Measurements from ENCODE around the gene XPOT. TPM values are rescaled to one million over a fixed set of nuclear protein-coding genes. Genes with fewer than 3 reads are reported as not detected.

Gene XPOT
- total RNA-seq, 2 donors from 2014 or later: 94.9 to 100 TPM

DNA sequence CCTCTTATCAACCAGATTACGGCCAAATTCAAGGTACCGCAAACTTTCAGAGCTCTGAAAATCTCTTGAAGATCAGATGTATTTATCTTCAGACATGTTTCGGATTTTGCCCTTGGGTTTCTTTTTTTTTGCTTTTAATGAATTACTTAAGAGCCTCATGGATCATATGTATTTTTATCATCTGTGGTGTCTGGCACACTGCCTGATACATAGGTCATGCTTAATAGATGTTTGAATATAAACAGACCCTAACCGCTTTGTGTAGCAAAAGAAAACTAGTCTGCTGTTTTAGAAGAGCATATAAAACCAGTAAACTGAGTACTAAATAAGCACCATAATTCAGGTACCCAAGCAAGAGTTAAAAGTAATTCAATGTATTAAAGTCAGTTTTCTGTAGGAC lies 27.6 kb downstream of the XPOT start:
- H3K27me3 ChIP-seq (ENCODE audit: control insufficient read depth, insufficient read depth, low read length, poor library complexity, severe bottlenecking): no peaks in the 10 kb centered on the region
- H3K27ac Mint-ChIP-seq: no peak overlapping the region
- 96 to 97% methylated on average over 3 to 4 of the region's 4 CpGs for WGBS, 2 experiments (ENCODE audit: insufficient coverage in 1 of 2, insufficient read length in 1 of 2)
- no peaks in the 10 kb centered on the region for H3K9me3 ChIP-seq (ENCODE audit: control insufficient read depth, low read length)
- H3K27ac ChIP-seq (ENCODE audit: low read depth, low read length): no peak overlapping the region
- DNase-seq: no peak
- H3K36me3 Mint-ChIP-seq (ENCODE audit: low read depth): peaks cover 84% of the 10 kb centered on the region
- no peak overlapping the region for H3K4me3 ChIP-seq (ENCODE audit: low read length)
- TF ChIP-seq, protein P1, sequence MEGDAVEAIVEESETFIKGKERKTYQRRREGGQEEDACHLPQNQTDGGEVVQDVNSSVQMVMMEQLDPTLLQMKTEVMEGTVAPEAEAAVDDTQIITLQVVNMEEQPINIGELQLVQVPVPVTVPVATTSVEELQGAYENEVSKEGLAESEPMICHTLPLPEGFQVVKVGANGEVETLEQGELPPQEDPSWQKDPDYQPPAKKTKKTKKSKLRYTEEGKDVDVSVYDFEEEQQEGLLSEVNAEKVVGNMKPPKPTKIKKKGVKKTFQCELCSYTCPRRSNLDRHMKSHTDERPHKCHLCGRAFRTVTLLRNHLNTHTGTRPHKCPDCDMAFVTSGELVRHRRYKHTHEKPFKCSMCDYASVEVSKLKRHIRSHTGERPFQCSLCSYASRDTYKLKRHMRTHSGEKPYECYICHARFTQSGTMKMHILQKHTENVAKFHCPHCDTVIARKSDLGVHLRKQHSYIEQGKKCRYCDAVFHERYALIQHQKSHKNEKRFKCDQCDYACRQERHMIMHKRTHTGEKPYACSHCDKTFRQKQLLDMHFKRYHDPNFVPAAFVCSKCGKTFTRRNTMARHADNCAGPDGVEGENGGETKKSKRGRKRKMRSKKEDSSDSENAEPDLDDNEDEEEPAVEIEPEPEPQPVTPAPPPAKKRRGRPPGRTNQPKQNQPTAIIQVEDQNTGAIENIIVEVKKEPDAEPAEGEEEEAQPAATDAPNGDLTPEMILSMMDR (conservative IDR thresholded peaks at IDR 0.05): no peak
- no peaks in the 10 kb centered on the region for H3K27me3 Mint-ChIP-seq (ENCODE audit: insufficient read depth)
- no peaks in the 10 kb centered on the region for H3K9me3 Mint-ChIP-seq
- H3K9ac ChIP-seq (ENCODE audit: extremely low read depth, low read length, poor library complexity, severe bottlenecking): no peak overlapping the region
- H3K36me3 ChIP-seq (ENCODE audit: control insufficient read depth, insufficient read depth, low read length): peaks cover 91% of the 10 kb centered on the region
- no peaks in the 10 kb centered on the region for H3K4me1 Mint-ChIP-seq
- no peaks in the 10 kb centered on the region for H3K4me1 ChIP-seq (ENCODE audit: control insufficient read depth, insufficient read depth, low read length)
- H3K4me3 Mint-ChIP-seq: no peak overlapping the region

DNA sequence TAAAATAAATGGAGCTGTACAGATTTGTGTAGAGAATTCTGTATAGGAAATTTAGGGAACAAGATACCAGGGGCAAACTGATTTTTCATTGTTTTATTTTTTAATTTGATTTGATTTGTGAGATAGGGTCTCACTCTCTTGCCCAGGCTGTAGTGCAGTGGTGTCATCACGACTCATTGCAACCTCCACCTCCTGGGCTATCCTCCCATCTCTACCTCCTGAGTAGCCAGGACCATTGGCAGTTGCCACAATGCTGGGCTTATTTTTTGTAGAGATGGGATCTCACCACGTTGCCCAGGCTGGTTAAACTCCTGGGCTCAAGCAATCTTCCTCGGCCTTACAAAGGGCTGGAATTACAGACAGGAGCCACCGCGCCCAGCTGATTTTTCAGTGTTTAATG lies 29.7 kb downstream of the XPOT start:
- Histone ChIP-seq H3K4me3 (ENCODE audit: low read length) (no peak overlapping the region), H3K9ac (ENCODE audit: extremely low read depth, low read length, poor library complexity, severe bottlenecking) (no peak overlapping the region), H3K27ac (ENCODE audit: low read depth, low read length) (no peak overlapping the region), H3K27me3 (ENCODE audit: control insufficient read depth, insufficient read depth, low read length, poor library complexity, severe bottlenecking) (no peaks in the 10 kb centered on the region), H3K9me3 (ENCODE audit: control insufficient read depth, low read length) (no peaks in the 10 kb centered on the region), H3K4me1 (ENCODE audit: control insufficient read depth, insufficient read depth, low read length) (no peaks in the 10 kb centered on the region), H3K36me3 (ENCODE audit: control insufficient read depth, insufficient read depth, low read length) (peaks cover 91% of the 10 kb centered on the region)
- no peak for DNase-seq
- TF ChIP-seq, protein P1 (conservative IDR thresholded peaks at IDR 0.05): no peak
- H3K27me3 Mint-ChIP-seq (ENCODE audit: insufficient read depth): no peaks in the 10 kb centered on the region
- peaks cover 86% of the 10 kb centered on the region for H3K36me3 Mint-ChIP-seq (ENCODE audit: low read depth)
- H3K27ac Mint-ChIP-seq: no peak overlapping the region
- 94 to 96% methylated on average over 3 to 5 of the region's 5 CpGs for WGBS, 2 experiments (ENCODE audit: insufficient coverage in 1 of 2, insufficient read length in 1 of 2)
- H3K4me1 Mint-ChIP-seq: no peaks in the 10 kb centered on the region
- no peaks in the 10 kb centered on the region for H3K9me3 Mint-ChIP-seq
- H3K4me3 Mint-ChIP-seq: no peak overlapping the region

DNA sequence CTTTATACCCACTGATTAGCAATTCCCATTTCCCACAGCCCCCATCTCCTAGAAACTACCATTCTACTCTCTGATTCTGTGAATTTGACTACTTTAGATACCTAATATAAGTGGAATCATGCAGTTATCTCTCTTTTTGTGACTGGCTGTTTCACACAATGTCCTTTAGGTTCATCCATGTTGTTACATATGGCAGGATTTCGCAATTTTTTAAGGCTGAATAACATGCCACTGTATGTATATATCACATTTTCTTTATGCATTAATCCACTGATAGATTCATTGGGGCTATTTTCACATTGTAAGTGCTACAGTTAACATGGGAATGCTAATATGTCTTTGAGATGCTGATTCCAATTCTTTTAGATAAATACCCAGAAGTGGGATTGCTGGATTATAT lies 35.9 kb downstream of the XPOT start:
- Mint-ChIP-seq H3K4me3 (no peak overlapping the region), H3K27ac (no peak overlapping the region), H3K9me3 (no peaks in the 10 kb centered on the region), H3K27me3 (ENCODE audit: insufficient read depth) (no peaks in the 10 kb centered on the region), H3K4me1 (no peaks in the 10 kb centered on the region), H3K36me3 (ENCODE audit: low read depth) (peaks cover 75% of the 10 kb centered on the region)
- no peak overlapping the region for H3K4me3 ChIP-seq (ENCODE audit: low read length)
- H3K27me3 ChIP-seq (ENCODE audit: control insufficient read depth, insufficient read depth, low read length, poor library complexity, severe bottlenecking): no peaks in the 10 kb centered on the region
- H3K9ac ChIP-seq (ENCODE audit: extremely low read depth, low read length, poor library complexity, severe bottlenecking): no peak overlapping the region
- 88 to 93% methylated on average over 1 of the region's 1 CpG for WGBS, 2 experiments (ENCODE audit: insufficient coverage in 1 of 2, insufficient read length in 1 of 2)
- no peaks in the 10 kb centered on the region for H3K9me3 ChIP-seq (ENCODE audit: control insufficient read depth, low read length)
- H3K4me1 ChIP-seq (ENCODE audit: control insufficient read depth, insufficient read depth, low read length): no peaks in the 10 kb centered on the region
- TF ChIP-seq, protein P1 (conservative IDR thresholded peaks at IDR 0.05): no peak
- no peak overlapping the region for H3K27ac ChIP-seq (ENCODE audit: low read depth, low read length)
- peaks cover 91% of the 10 kb centered on the region for H3K36me3 ChIP-seq (ENCODE audit: control insufficient read depth, insufficient read depth, low read length)
- DNase-seq: no peak
